T-cell (primary cell): Measurements from ENCODE around the gene SUN5. TPM values are rescaled to one million over a fixed set of nuclear protein-coding genes. Genes with fewer than 3 reads are reported as not detected.

Source experiments
- ATAC-seq, 4 experiments: fragments of 200-7000 bp in 3 of 4; fragments of 150-1000 bp in 1 of 4; cut with Tn5 transposase; replicated peaks in 1 of 4; 1 replicate in 3 of 4; 2 replicates in 1 of 4; pipeline ENCODE4 v1.10.0; 2021; ENCODE audit warnings: moderate library complexity in 3 of 4, mild to moderate bottlenecking in 2 of 4, moderate number of reproducible peaks in 1 of 4
- CTCF ChIA-PET, 2 donors: fragments of 300-600 bp; sonication (Branson Sonifier 250); formaldehyde crosslinking; loops; one replicate each; lab custom pipeline; 2022; ENCODE audit warnings: antibody characterized with exemption in 2 of 2; lab: Charles Lee
- POLR2A ChIA-PET, 2 donors: fragments of 300-600 bp; sonication (Branson Sonifier 250); formaldehyde crosslinking; loops; one replicate each; lab custom pipeline; 2022; ENCODE audit warnings: antibody characterized with exemption in 2 of 2; lab: Charles Lee
- DNase-seq, 35 experiments: peaks; one replicate each; pipeline versions ENCODE4 v3.0.0 to v3.0.0-alpha.2; 2013 to 2023
- H3K27ac ChIP-seq: one replicate; pipeline ENCODE4 v1.5.1; 2013; ENCODE audit warnings: low read length
- H3K27me3 ChIP-seq, 2 experiments: replicated peaks in 1 of 2; 1 replicate in 1 of 2; 2 replicates in 1 of 2; pipeline versions ENCODE4 v1.6.1 to v1.7.0; 2013; ENCODE audit warnings: low read length in 1 of 2, mixed read lengths in 1 of 2; ENCODE audit not compliant: control insufficient read depth in 2 of 2, insufficient read depth in 2 of 2; ENCODE audit errors: extremely low read depth in 1 of 2
- H3K36me3 ChIP-seq, 2 donors: 1 replicate in 1 of 2; 2 replicates in 1 of 2; pipeline versions ENCODE4 v1.6.1 to v1.7.0; 2013; ENCODE audit warnings: low read length in 1 of 2; ENCODE audit not compliant: control insufficient read depth in 2 of 2, insufficient read depth in 1 of 2; ENCODE audit errors: extremely low read depth in 1 of 2
- H3K4me1 ChIP-seq, 2 experiments: 1 replicate in 1 of 2; 2 replicates in 1 of 2; pipeline versions ENCODE4 v1.6.1 to v1.7.0; 2013; ENCODE audit warnings: low read length in 2 of 2, mixed read lengths in 1 of 2; ENCODE audit not compliant: insufficient read depth in 2 of 2, control insufficient read depth in 1 of 2; ENCODE audit errors: extremely low read depth in 1 of 2
- H3K4me3 ChIP-seq, 2 donors: 1 replicate in 1 of 2; 2 replicates in 1 of 2; pipeline versions ENCODE4 v1.5.1 to v1.7.0; 2013; ENCODE audit warnings: mild to moderate bottlenecking in 2 of 2, low read length in 1 of 2, moderate library complexity in 1 of 2; ENCODE audit not compliant: control insufficient read depth in 1 of 2; ENCODE audit errors: extremely low read depth in 1 of 2
- H3K9me3 ChIP-seq: 2 replicates; pipeline ENCODE4 v1.7.0; 2013
- H3K27ac Mint-ChIP-seq, 2 donors: one replicate each; pipeline ENCODE4 v1.8.0; 2020 to 2021; ENCODE audit warnings: mild to moderate bottlenecking in 2 of 2, mixed read lengths in 2 of 2
- H3K27me3 Mint-ChIP-seq, 2 donors: one replicate each; pipeline ENCODE4 v1.8.0; 2021 to 2022; ENCODE audit warnings: mixed read lengths in 2 of 2
- H3K36me3 Mint-ChIP-seq: one replicate; pipeline ENCODE4 v1.8.0; 2021; ENCODE audit warnings: mixed read lengths
- H3K4me1 Mint-ChIP-seq, 3 donors: one replicate each; pipeline ENCODE4 v1.8.0; 2020 to 2022; ENCODE audit warnings: mixed read lengths in 3 of 3, mild to moderate bottlenecking in 1 of 3
- H3K4me3 Mint-ChIP-seq, 3 donors: one replicate each; pipeline ENCODE4 v1.8.0; 2020 to 2022; ENCODE audit warnings: mild to moderate bottlenecking in 3 of 3, mixed read lengths in 3 of 3, moderate library complexity in 3 of 3
- H3K9me3 Mint-ChIP-seq, 3 donors: one replicate each; pipeline ENCODE4 v1.8.0; 2020 to 2022; ENCODE audit warnings: mixed read lengths in 3 of 3
- WGBS: methylation state at CpG from one replicate; pipeline ENCODE4 v1.1.5; 2013; ENCODE audit warnings: missing lambda C conversion rate; ENCODE audit not compliant: insufficient coverage; 5-methylcytosine and 5-hydroxymethylcytosine counted together
- total RNA-seq, 35 experiments: library from RNA in 6 of 35; stranded (reverse) in 6 of 35; fragments of 120-200 nt in 1 of 35; gene quantifications; one replicate each; pipeline versions ENCODE4 v1.2.1 to v1.2.4 and lab custom pipeline; 2013 to 2026

SUN5 gene
- total RNA-seq, 5 donors from 2014 or later (not counting 1 experiment from before 2014, with no cell fraction given): not detected

DNA sequence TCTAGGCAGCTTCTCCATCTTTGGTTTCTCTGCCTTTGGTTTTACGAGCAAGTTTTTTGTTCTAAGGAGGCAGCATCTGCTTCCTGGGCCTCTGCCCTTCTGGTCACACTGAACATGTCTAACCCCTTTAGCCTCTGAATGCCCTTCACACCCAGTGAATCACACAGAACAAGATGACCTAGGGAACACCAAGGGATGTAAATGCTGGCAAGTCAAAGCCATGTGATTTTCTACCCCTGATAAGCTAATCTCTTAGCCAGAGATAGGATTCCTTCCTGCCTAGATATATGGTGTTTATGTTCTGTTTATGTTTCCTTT is 20.0 kb upstream of the SUN5 start:
- Mint-ChIP-seq H3K27me3 (no peaks in the 10 kb centered on the region), H3K27ac (no peak overlapping the region), H3K4me3 (no peak overlapping the region), H3K4me1 (peaks cover 0 to 2% (median 0%) of the 10 kb centered on the region in 3 donors), H3K36me3 (no peaks in the 10 kb centered on the region), H3K9me3 (no peaks in the 10 kb centered on the region)
- DNase-seq (no peak), ATAC-seq (no peak)
- no peaks in the 10 kb centered on the region for H3K4me1 ChIP-seq
- WGBS: no CpG with 5 or more reads among the region's 1 CpG
- H3K4me3 ChIP-seq: no peak overlapping the region
- POLR2A ChIA-PET: no interaction called here
- CTCF ChIA-PET: no interaction called here
- peaks cover 0 to 10% of the 10 kb centered on the region in 2 experiments for H3K27me3 ChIP-seq
- no peak overlapping the region for H3K27ac ChIP-seq
- no peaks in the 10 kb centered on the region for H3K9me3 ChIP-seq
- no peaks in the 10 kb centered on the region for H3K36me3 ChIP-seq

DNA sequence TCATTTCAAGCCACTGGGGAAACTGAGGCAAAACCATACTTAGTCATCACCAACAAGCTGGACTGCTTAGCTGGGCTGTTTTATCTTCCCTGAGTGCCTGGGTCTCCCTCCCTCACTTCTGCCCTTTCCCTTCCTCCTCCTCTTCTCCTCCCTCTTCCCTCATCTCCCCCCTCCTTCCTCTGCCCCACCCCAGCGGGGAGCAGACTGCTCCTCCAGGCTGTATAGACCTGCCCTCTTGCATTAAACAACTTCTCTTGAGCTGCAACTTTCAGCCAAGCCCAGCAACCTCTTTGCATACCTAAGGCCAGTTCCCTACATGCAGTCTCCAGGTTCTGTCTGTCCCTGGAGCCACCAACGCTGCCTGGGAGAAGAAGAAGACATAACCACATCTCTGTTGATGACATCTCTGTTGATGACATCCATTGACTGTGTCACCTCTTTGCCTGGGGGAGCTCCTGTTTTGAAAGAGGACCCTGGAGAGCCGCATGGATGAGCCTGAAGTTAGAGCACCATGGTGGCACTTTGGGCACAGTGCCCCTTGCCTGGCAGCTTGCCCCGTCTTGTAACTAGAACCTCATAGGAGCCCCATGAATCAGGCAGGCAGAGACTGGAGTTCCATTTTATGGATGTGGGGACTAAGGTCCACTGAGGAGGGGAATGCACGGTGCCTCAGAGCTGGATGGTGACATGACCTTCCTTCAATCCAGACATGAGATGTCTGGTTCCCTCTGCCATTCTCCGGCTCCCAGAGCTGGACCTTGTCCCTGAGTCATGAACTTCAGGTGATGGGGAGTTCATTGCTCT is 19.4 kb upstream of the SUN5 start:
- Mint-ChIP-seq H3K27me3 (no peaks in the 10 kb centered on the region), H3K9me3 (no peaks in the 10 kb centered on the region), H3K27ac (no peak overlapping the region), H3K36me3 (no peaks in the 10 kb centered on the region), H3K4me3 (no peak overlapping the region), H3K4me1 (peaks cover 0 to 2% (median 0%) of the 10 kb centered on the region in 3 donors)
- ChIA-PET CTCF (no interaction called here), POLR2A (no interaction called here)
- Histone ChIP-seq H3K27ac (no peak overlapping the region), H3K4me3 (no peak overlapping the region), H3K9me3 (no peaks in the 10 kb centered on the region), H3K4me1 (no peaks in the 10 kb centered on the region), H3K36me3 (no peaks in the 10 kb centered on the region), H3K27me3 (peaks cover 0 to 10% of the 10 kb centered on the region in 2 experiments)
- DNase-seq (no peak), ATAC-seq (no peak)
- 75% methylated on average over 5 of the region's 6 CpGs for WGBS

DNA sequence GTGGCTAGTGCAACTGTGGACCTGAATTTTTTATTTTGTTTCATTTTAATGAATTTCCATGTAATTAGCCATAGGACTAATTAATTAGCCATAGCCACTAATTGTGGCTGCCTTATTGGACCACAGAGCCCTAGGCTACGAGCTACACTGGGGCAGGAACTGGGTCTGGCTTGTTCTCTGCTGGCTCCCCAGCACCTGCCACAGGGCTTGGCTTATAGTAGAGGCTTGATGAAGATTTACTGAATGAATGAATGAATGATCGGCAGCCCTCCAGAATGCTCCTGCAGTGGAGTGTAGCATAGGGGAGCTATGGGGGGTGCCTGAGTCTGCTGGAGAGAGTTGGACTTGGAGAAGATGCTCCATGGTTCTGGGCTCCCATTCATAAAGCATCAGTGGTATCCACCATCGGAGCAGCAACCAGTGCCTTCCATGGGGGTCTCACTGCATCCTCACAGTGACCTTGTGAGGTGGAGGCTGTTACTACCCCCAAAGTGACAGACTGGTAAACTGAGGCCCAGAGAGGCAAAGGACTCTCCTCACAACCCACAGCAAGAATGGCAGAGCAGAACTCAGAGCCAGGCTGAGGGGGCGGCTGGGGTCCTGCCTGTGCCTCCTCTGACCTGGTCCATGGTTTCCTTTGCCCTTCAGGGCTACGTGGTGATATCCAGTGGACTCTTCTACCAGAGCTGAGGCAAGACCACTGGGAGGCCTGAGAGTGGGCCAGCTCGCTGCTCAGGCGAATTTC is 18.6 kb upstream of the SUN5 start:
- ChIA-PET POLR2A (no interaction called here), CTCF (no interaction called here)
- Mint-ChIP-seq H3K9me3 (no peaks in the 10 kb centered on the region), H3K36me3 (no peaks in the 10 kb centered on the region), H3K4me1 (peaks cover 0 to 2% (median 0%) of the 10 kb centered on the region in 3 donors), H3K27me3 (no peaks in the 10 kb centered on the region), H3K27ac (no peak overlapping the region), H3K4me3 (no peak overlapping the region)
- ATAC-seq: no peak
- H3K4me1 ChIP-seq: no peaks in the 10 kb centered on the region
- no peaks in the 10 kb centered on the region for H3K36me3 ChIP-seq
- no peak for DNase-seq
- WGBS: 69% methylated on average over 6 of the region's 7 CpGs
- no peaks in the 10 kb centered on the region for H3K9me3 ChIP-seq
- peaks cover 0 to 10% of the 10 kb centered on the region in 2 experiments for H3K27me3 ChIP-seq
- no peak overlapping the region for H3K4me3 ChIP-seq
- no peak overlapping the region for H3K27ac ChIP-seq

DNA sequence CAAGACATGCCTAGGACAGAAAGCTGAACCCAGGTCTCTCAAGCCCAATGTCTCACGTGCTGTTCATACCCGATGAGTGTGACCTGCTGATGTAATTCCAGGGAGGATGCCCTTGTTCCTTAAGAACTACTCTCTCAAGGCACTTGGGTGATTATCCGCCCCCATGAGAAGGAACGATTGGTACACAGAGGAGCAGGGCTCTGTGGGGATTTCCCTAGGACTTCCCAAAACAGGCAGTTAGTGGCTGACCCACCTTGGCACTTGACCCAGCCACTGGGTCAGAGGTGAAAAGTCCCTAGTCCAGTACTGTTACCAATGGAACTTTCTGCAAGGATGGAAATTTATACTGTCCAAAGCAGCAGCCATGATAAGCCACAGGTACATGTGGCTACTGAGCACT is 18.1 kb upstream of the SUN5 start:
- H3K4me3 ChIP-seq: no peak overlapping the region
- ATAC-seq (no peak), DNase-seq (no peak)
- no peaks in the 10 kb centered on the region for H3K36me3 ChIP-seq
- H3K27ac ChIP-seq: no peak overlapping the region
- H3K27me3 ChIP-seq: peaks cover 0 to 10% of the 10 kb centered on the region in 2 experiments
- ChIA-PET CTCF (no interaction called here), POLR2A (no interaction called here)
- no peak overlapping the region for H3K4me3 Mint-ChIP-seq
- H3K4me1 ChIP-seq: no peaks in the 10 kb centered on the region
- no peaks in the 10 kb centered on the region for H3K36me3 Mint-ChIP-seq
- no peaks in the 10 kb centered on the region for H3K9me3 Mint-ChIP-seq
- no peaks in the 10 kb centered on the region for H3K9me3 ChIP-seq
- WGBS: 58% methylated on average over 4 of the region's 4 CpGs
- H3K27ac Mint-ChIP-seq: no peak overlapping the region
- H3K4me1 Mint-ChIP-seq: peaks cover 2 to 4% (median 3%) of the 10 kb centered on the region in 3 donors
- no peaks in the 10 kb centered on the region for H3K27me3 Mint-ChIP-seq

DNA sequence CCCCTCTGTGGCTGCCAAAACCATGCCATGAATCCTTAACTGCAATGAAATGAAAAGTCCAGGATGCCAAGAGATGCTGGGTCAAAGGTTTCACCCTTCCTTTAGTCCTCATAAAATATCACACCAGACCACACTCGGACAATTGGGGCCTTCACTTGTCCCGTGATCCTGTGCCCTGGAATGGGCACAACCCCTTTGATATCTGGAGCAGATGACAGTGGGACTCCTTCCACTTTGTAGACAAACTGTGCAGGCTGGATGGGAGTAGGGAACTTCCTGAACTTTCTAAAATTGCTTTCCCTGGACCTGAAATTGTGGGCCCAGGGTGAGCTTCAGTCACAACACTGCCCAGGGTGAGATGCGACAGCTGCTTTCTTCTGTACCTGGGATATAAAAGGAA is 17.6 kb upstream of the SUN5 start:
- ChIA-PET CTCF (no interaction called here), POLR2A (no interaction called here)
- Histone ChIP-seq H3K9me3 (no peaks in the 10 kb centered on the region), H3K36me3 (no peaks in the 10 kb centered on the region), H3K4me1 (no peaks in the 10 kb centered on the region), H3K4me3 (no peak overlapping the region), H3K27me3 (peaks cover 0 to 10% of the 10 kb centered on the region in 2 experiments), H3K27ac (no peak overlapping the region)
- no peak overlapping the region for H3K27ac Mint-ChIP-seq
- H3K4me1 Mint-ChIP-seq: peaks cover 2 to 8% (median 3%) of the 10 kb centered on the region in 3 donors
- ATAC-seq: no peak
- H3K36me3 Mint-ChIP-seq: no peaks in the 10 kb centered on the region
- no peak overlapping the region for H3K4me3 Mint-ChIP-seq
- 100% methylated on average over 1 of the region's 3 CpGs for WGBS
- no peak for DNase-seq
- no peaks in the 10 kb centered on the region for H3K27me3 Mint-ChIP-seq
- H3K9me3 Mint-ChIP-seq: no peaks in the 10 kb centered on the region

DNA sequence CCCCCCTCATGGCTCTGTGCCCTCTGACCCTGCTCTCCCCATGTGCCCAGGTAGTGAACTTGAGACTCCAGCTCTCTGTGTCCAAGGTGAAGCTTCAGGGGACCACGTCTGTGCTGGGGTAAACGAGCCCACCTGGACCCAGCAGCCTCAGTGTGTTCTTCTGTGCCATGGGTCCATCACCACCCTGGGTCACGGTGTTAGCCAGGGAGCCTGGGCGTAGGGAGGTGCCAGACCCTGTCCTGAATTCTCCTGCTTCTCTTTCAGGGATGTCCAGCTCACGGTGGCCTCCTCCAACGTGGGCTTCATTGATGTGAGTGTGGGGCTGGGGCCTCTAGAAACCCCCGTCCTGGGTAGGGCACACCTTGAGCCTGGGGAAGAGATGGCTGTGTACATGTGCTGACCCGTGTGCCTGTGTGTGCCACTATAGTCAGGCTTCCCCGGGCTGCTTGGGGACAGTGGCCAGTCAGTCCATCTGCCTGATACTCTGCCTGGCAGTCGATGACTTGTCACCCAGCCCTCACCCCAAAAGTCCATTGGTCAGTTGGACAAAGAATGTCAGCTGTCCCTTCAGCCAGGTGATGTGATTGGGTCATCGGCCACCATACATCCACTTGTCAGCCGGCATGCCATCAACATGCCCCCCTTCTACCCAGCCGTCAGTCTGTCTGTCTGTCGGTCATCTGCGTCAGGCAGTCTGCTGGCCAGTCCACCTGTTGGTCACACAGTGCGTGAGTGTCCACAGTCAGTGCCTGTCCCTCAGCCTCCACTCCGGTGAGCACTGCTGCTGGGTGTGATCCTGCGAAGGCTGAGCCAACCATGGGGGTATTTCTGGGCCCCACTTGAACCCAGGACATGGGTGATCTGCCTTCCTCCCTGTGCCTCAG is 16.3 kb upstream of the SUN5 start:
- no peak overlapping the region for H3K4me3 Mint-ChIP-seq
- Histone ChIP-seq H3K27me3 (peaks cover 0 to 10% of the 10 kb centered on the region in 2 experiments), H3K4me3 (no peak overlapping the region), H3K9me3 (no peaks in the 10 kb centered on the region), H3K27ac (no peak overlapping the region), H3K36me3 (no peaks in the 10 kb centered on the region), H3K4me1 (peaks cover 0 to 7% of the 10 kb centered on the region in 2 experiments)
- no peaks in the 10 kb centered on the region for H3K9me3 Mint-ChIP-seq
- H3K27ac Mint-ChIP-seq: no peak overlapping the region
- ChIA-PET POLR2A (no interaction called here), CTCF (no interaction called here)
- DNase-seq (no peak), ATAC-seq (no peak)
- no peaks in the 10 kb centered on the region for H3K27me3 Mint-ChIP-seq
- H3K36me3 Mint-ChIP-seq: no peaks in the 10 kb centered on the region
- WGBS: 87% methylated on average over 16 of the region's 18 CpGs
- H3K4me1 Mint-ChIP-seq: peaks cover 8 to 22% (median 9%) of the 10 kb centered on the region in 3 donors
